GM19099 (cell line): ENCODE data around the gene CELF2.

Experiments
- POLR2A ChIP-seq: IDR thresholded peaks from 3 replicates; pipeline ENCODE4 v1.6.1; 2011; ENCODE audit warnings: low read depth; ENCODE audit not compliant: insufficient read length; ENCODE audit errors: extremely low read depth

Gene CELF2

DNA sequence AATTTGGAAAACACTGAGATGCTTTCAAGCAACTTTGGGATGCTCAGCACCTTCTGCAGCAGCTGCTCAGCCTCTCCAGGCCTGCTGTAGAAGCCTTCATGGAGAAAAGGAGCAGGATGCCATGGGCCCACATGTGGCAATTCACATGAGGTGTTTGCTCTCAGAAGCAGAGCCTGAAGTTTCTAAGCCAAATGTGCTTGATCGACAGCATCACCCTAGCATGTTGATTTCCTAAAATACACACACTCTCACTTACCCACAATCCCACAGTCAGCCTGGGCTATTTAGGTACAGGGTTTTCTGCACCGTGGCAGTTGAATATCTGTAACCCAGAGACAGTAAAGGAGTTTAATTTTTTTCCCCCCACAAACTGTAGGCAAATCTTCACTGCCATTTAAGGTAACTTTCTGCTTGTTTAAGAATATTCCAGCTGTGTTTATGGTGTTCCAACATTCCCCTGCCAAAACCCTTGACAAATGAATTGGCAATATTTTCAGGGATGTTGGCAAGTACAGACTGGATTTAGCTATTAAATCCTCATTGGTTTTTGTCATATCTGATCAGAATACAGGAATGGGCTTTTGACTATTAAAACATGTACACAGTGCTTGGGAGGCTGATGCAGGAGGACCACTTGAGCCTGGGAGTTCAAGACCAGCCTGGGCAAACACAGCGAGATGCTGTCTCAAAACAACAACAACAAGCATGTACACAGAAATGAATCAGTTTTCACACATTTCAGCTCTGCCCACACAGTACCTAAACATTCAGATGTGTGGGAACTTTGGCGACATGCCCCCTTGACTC is 244.2 kb downstream of the CELF2 start:
- TF ChIP-seq POLR2A: no peak

DNA sequence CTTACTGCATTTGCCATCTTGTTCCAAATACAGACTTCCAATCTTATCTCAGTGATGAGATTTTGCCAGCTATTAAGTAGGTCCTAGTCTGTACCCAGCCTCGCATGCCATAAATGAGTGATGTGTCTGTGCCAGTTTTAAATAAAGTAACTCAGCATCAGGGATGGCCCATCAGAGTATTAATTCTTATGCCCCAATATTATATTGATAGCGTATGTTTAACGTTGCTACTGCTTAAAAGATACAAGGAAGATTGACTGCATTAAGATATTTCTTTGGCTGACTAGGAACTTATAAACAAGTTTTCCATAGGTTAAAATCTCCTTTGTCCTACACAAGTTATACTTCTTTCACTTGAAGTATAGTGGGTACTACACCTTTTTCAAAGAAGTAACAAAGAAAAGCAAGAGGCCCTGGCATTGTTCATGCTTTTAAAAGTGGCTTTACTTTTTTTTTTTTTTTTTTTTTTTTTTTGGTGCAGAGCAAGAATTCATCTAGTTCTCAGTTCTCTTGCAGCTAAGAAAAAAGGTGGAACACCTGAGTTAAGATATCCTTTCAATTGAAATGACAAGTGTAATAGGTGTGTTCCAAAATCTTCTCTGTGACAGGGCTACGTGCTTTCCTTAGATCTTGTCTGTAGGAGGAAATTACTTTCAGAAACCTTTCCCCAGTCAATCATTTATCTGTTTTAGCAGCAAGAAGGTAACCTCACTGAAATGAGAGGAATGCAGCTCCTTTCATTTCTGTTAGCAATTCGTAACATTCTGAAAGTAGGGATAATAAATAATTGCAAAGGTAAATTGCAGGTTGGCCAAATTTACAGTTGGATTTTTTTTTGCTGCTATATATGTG is 245.0 kb downstream of the CELF2 start:
- TF ChIP-seq POLR2A: no peak

DNA sequence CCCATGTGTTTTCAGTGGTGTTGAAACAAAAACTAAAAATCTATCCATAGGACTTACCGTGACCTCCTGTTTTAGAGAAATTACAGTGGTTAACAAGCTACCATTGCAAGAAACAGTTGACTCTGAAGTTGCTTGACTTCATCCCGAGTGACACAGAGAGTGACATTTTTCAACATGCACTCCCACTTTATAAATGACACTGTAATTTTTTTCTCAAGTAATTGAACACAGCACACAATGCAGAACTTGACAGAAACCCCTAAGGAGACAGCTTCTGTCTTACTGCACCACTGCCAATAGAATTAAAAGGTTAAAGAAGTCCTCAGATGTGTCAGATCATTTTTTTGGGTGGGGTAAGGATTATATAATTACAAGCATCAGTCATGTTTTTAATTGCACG is 246.1 kb downstream of the CELF2 start:
- no peak for TF ChIP-seq POLR2A

- TF ChIP-seq POLR2A: no peak
Observed at GRCh38 chr10:11264296-11265048, 246.8 kb downstream of the CELF2 start.

- no peak for TF ChIP-seq POLR2A
Observed at GRCh38 chr10:11265484-11265883, 247.8 kb downstream of the CELF2 start.

GRCh38 chr10:11266426-11266825 is 248.8 kb downstream of the CELF2 start:
- TF ChIP-seq POLR2A: no peak

DNA sequence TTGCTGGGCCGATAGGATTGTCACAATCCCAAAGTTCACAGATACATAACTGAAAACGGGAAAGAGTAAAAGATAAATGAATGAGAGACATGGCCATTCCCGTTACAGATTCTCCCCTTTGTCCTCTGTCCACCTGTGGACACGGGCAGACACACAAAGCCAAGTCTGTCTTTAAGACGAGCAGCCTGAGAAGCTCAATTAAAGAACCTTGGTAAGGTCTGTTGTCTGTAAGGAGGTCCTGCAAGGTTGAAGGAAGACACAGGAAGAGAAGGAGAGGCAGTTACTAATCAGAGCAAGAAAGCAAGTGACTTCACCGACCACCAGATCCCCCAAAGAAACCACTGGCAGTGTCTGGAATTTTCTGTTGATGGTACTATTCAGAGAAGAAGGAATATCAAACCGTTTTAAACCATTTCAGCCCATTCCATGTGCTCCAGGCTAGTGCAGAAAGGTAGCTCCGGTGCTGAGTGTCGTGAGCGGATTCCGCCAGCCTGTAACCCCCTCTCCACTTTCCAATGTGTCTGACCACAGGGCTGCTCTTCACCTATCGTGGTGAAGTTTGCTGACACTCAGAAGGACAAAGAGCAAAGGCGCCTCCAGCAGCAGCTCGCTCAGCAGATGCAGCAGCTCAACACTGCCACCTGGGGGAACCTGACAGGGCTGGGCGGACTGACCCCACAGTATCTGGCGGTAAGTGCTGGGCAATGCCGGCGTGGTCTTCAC is 252.6 kb downstream of the CELF2 start:
- TF ChIP-seq POLR2A: no peak

DNA sequence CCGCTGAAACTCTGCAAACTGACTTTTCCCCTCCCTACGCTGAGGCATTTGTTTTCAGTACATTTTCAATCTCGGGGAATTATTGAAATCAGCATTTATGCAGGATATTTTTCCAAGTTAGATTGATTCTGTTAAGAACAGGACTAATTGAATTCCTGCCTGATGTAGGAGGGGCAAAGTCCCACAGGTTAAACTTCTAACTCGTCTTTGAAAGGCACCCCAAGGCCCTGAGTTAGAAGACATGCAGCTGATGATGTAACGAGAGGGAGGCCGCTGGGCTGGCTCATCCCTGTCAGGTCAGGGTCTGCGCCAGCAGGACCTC is 253.1 kb downstream of the CELF2 start:
- TF ChIP-seq POLR2A: no peak

GRCh38 chr10:11272915-11273389 is 255.3 kb downstream of the CELF2 start:
- no peak for TF ChIP-seq POLR2A

DNA sequence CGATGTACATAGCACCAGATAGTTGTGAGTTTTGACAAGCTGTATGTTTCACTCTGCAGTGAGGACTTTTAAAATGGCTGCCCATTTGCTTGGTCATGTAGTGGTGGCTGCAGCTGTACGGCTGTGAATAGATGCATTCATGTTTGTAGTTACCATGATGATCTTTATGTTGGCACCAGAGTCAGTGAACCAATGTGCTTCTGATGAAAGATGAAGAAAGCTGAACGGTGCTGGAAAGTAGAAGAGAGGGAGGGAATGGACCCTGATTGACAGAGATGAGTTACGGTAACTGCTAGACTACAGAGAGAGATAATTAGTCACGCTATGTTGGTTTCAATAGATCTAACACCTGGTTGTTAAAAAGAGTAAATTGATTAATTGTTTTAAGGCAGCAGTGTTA is 256.8 kb downstream of the CELF2 start:
- TF ChIP-seq POLR2A: no peak

DNA sequence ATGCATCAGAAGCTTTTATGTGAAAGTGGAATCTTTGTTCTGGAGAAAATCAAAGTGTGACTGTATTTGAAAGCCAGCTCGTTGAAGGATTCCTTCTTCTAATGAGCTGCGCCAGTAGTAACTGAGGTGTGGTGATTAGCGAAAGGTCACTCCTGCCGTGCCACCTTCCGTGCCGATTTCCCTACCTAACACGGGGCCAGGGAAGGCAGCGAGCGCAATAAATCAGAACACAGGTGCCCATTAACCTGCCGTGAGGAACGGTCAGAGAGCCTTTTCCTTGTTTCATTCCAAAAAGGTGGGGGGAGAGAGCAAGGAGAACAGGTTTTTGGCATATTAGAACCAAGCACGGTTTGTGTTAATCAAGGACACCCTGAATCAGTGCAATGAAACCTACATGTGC is 258.0 kb downstream of the CELF2 start:
- TF ChIP-seq POLR2A: no peak

- TF ChIP-seq POLR2A: no peak
Observed at GRCh38 chr10:11276449-11276990, 258.8 kb downstream of the CELF2 start.

DNA sequence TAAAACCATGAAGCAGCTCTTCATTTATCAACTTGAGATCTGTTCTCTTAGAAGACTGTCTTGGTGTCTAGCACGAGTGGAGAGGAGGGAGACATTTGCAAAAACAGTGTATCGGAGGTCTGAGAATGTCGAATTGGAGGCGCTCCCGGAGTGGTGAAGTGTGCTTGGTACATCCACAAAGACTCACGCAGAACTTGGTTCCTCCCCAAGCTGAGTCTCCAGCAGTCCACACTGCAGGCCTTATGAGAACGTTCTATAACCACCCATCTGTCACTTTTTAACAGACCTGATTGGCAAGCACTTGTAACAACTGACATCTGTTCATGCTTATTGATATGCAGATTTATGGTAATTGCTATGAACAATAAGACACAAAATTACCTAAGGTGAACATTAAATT is 261.6 kb downstream of the CELF2 start:
- TF ChIP-seq POLR2A: no peak

GRCh38 chr10:11280187-11280932 is 262.7 kb downstream of the CELF2 start:
- TF ChIP-seq POLR2A: no peak
